HUES6 (cell line): Measurements from ENCODE around the gene CNOT4.
"Not testable (repeated sequence)": the region's sequence is repeated elsewhere in the genome, so short reads cannot be mapped to it uniquely, and the experiment has no call there.

Source experiments
- H3K27ac ChIP-seq: 2 replicates; pipeline ENCODE4 v1.7.0; 2013; ENCODE audit warnings: low read depth, mild to moderate bottlenecking, low read length, inconsistent platforms
- H3K27me3 ChIP-seq: 2 replicates; pipeline ENCODE4 v1.6.1; 2013; ENCODE audit warnings: low read length; ENCODE audit not compliant: control insufficient read depth, insufficient read depth
- H3K36me3 ChIP-seq: 2 replicates; pipeline ENCODE4 v1.6.1; 2013; ENCODE audit warnings: low read length; ENCODE audit not compliant: control insufficient read depth, insufficient read depth
- H3K4me1 ChIP-seq: 2 replicates; pipeline ENCODE4 v1.6.1; 2013; ENCODE audit warnings: low read length; ENCODE audit not compliant: control insufficient read depth, insufficient read depth
- H3K4me3 ChIP-seq: 2 replicates; pipeline ENCODE4 v1.5.1; 2013; ENCODE audit warnings: low read depth, low read length
- H3K9ac ChIP-seq: one replicate; pipeline ENCODE4 v1.6.1; 2013; ENCODE audit warnings: mild to moderate bottlenecking, low read length
- H3K9me3 ChIP-seq: 2 replicates; pipeline ENCODE4 v1.6.1; 2013; ENCODE audit warnings: low read depth, low read length; ENCODE audit not compliant: control insufficient read depth, insufficient read depth

CNOT4 gene

DNA sequence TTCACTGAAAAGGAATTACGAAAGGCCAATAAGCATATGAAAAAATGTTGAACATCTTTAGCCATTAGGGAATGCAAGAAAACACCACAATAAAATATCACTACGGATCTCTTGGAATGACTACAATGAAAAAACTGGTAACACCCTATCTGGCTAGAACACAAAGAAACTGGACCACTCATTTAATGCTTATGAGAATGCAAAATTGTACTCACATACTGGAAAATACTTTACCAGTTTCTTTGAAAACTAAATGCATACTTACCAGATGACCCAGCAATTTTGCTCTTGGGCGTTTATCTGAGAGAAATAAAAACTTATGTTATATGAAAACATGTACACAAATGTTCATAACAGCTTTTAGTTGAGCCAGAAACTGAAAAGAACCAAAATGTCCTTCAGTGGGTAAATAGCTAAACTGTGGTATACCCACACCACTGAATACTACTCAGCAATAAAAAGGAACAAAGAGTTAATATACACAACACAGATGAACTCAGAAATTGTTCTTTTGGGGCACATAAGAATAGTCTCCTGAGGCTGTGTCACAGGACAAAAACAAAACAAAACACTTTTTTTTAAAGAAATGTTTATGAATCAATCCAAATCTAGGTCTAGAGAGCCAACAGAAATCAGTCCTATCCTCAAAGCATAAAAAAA, 23.5 kb downstream of the CNOT4 start:
- H3K4me3 ChIP-seq, result no peak overlapping the region
- no peaks in the 10 kb centered on the region for H3K4me1 ChIP-seq
- no peaks in the 10 kb centered on the region for H3K36me3 ChIP-seq
- no peaks in the 10 kb centered on the region for H3K27me3 ChIP-seq
- H3K9me3 ChIP-seq, result no peaks in the 10 kb centered on the region
- no peak overlapping the region for H3K27ac ChIP-seq
- H3K9ac ChIP-seq, result no peak overlapping the region

DNA sequence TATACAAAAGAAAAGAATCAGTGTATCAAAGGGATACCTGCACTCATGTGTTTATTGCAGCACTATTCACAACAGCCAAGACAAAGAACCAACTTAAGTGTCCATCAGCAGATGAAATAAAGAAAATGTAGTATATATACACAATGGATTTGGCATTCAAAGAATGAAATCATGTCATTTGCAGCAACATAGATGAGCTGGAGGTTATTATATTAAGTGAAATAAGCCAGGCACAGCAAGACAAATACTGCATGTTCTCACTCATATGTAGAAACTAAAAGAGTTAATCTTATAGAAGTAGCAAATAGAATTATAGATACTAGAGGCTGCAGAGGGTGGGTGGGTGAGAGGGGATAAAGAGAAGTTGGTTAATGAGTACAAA, 28.3 kb downstream of the CNOT4 start:
- H3K9me3 ChIP-seq, result no peaks in the 10 kb centered on the region
- H3K36me3 ChIP-seq, result no peaks in the 10 kb centered on the region
- no peak overlapping the region for H3K4me3 ChIP-seq
- no peaks in the 10 kb centered on the region for H3K4me1 ChIP-seq
- no peaks in the 10 kb centered on the region for H3K27me3 ChIP-seq
- no peak overlapping the region for H3K9ac ChIP-seq
- H3K27ac ChIP-seq, result no peak overlapping the region

DNA sequence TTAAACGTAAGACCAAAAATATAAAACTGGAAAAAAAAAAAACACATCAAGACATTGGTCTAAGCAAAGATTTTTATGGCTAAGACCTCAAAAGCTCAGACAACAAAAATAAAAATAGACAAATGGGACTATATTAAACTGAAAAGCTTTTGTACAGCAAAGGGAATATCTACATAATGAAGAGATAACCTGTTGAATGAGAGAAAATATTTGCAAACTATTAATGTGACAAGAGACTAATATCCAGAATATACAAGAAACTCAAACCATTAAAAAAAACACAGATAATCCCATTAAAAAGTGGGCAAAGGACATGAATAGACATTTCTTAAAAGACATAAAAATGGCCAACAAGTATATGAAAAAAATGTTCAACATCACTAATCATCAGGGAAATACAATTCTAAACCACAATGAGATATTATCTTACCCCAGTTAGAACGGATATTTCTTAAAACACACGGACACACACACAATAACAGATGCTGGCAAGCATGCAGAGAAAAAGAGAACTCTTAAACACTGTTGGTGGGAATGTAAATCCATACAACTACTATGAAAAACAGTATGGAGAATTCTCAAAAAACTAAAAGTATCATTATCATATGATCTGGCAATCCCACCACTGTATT, 28.8 kb downstream of the CNOT4 start:
- Histone ChIP-seq H3K9me3 (no peaks in the 10 kb centered on the region), H3K27ac (no peak overlapping the region), H3K4me1 (no peaks in the 10 kb centered on the region), H3K36me3 (no peaks in the 10 kb centered on the region), H3K4me3 (no peak overlapping the region), H3K9ac (no peak overlapping the region), H3K27me3 (no peaks in the 10 kb centered on the region)

DNA sequence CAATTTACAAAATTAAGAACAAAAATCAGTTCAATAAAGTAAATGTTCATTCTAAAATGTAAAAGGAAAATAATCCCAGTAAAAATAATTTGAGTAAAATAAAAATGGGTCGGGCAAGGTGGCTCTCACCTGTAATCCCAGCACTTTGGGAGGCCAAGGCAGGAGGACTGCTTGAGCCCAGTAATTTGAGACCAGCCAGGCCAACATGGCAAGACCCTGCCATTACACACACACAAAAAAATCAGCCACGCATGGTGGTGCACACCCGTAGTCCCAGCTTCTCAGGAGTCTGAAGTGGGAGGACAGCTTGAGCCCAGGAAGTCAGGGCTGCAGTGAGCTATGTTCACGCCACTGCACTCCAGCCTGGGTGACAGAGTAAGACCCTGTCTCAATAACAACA, 34.4 kb downstream of the CNOT4 start:
- H3K9ac ChIP-seq, result no peak overlapping the region
- H3K36me3 ChIP-seq, result no peaks in the 10 kb centered on the region
- no peaks in the 10 kb centered on the region for H3K9me3 ChIP-seq
- no peak overlapping the region for H3K27ac ChIP-seq
- H3K27me3 ChIP-seq, result no peaks in the 10 kb centered on the region
- no peak overlapping the region for H3K4me3 ChIP-seq
- H3K4me1 ChIP-seq, result no peaks in the 10 kb centered on the region

- not testable (repeated sequence) for H3K36me3 ChIP-seq, H3K4me1 ChIP-seq, H3K27ac ChIP-seq, H3K27me3 ChIP-seq, H3K4me3 ChIP-seq, H3K9me3 ChIP-seq, H3K9ac ChIP-seq
Observed at GRCh38 chr7:135469705-135470104, 40.2 kb downstream of the CNOT4 start.

- H3K36me3 ChIP-seq, result no peaks in the 10 kb centered on the region
- no peak overlapping the region for H3K9ac ChIP-seq
- H3K9me3 ChIP-seq, result no peaks in the 10 kb centered on the region
- no peak overlapping the region for H3K27ac ChIP-seq
- no peak overlapping the region for H3K4me3 ChIP-seq
- no peaks in the 10 kb centered on the region for H3K27me3 ChIP-seq
- H3K4me1 ChIP-seq, result no peaks in the 10 kb centered on the region
Observed at GRCh38 chr7:135467207-135467711, 42.6 kb downstream of the CNOT4 start.

DNA sequence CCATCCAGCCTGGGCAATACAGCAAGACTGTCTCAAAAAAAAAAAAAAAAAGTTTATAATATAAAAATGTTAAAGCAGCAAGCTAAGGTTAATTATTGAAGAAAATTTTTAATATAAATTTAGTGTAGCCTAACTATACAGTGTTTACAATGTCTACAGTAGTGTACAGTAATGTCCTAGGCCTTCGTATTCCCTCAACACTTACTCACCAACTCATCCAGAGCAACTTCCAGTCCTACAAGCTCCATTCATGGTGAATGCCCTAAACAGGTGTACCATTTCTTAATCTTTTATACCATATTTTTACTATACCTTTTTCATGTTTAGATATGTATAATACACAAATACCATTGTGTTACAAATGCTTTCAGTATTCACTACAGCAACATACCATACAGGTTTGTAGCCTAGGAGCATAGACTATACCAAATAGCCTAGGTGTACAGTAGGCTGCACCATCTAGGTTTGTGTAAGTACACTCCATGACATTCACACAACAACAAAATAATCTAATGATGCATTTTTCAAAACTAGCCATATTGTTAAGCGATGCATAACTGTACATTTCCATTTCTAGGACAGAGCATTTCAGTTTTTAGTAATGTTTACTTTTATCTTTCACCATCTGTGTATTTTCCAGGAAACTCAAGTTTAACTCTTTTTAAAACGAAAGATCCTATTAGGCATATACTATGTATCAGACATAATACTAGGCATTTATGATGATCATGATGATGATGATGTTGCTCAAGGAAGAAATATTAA, 43.3 kb downstream of the CNOT4 start:
- Histone ChIP-seq H3K36me3 (no peaks in the 10 kb centered on the region), H3K27me3 (no peaks in the 10 kb centered on the region), H3K27ac (no peak overlapping the region), H3K4me1 (no peaks in the 10 kb centered on the region), H3K4me3 (no peak overlapping the region), H3K9ac (no peak overlapping the region), H3K9me3 (no peaks in the 10 kb centered on the region)

DNA sequence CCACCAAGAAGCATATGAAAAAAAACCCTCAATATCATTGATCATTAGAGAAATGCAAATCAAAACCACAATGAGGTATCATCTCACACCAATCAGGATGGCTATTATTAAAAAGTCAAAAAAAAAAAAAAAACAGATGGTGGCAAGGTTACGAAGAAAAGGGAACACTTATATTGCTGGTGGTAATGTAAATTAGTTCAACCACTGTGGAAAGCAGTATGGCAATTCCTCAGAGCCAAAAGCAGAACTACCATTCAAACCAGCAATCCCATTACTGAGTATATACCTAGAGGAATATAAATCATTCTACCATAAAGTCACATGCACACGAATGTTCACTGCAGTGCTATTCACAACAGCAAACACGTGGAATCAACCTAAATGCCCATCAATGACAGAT, 46.0 kb downstream of the CNOT4 start:
- Histone ChIP-seq H3K27me3 (no peaks in the 10 kb centered on the region), H3K9ac (no peak overlapping the region), H3K9me3 (no peaks in the 10 kb centered on the region), H3K4me1 (0 out of 2 replicates have a peak, but pooled peaks cover 2% of the 10 kb centered on the region), H3K36me3 (no peaks in the 10 kb centered on the region), H3K27ac (no peak overlapping the region), H3K4me3 (no peak overlapping the region)

- Histone ChIP-seq H3K27me3 (no peaks in the 10 kb centered on the region), H3K27ac (no peak overlapping the region), H3K36me3 (no peaks in the 10 kb centered on the region), H3K4me3 (no peak overlapping the region), H3K9me3 (no peaks in the 10 kb centered on the region), H3K4me1 (0 out of 2 replicates have a peak, but pooled peaks cover 2% of the 10 kb centered on the region), H3K9ac (no peak overlapping the region)
Observed at GRCh38 chr7:135459951-135460567, 49.8 kb downstream of the CNOT4 start.

- H3K27me3 ChIP-seq, result no peaks in the 10 kb centered on the region
- 0 out of 2 replicates have a peak, but pooled peaks cover 2% of the 10 kb centered on the region for H3K4me1 ChIP-seq
- H3K9ac ChIP-seq, result no peak overlapping the region
- H3K9me3 ChIP-seq, result no peaks in the 10 kb centered on the region
- H3K4me3 ChIP-seq, result no peak overlapping the region
- H3K36me3 ChIP-seq, result no peaks in the 10 kb centered on the region
- H3K27ac ChIP-seq, result no peak overlapping the region
Observed at GRCh38 chr7:135459076-135459475, 50.8 kb downstream of the CNOT4 start.

GRCh38 chr7:135454060-135454459, 55.8 kb downstream of the CNOT4 start:
- Histone ChIP-seq H3K27me3 (no peaks in the 10 kb centered on the region), H3K36me3 (no peaks in the 10 kb centered on the region), H3K4me3 (no peak overlapping the region), H3K4me1 (no peaks in the 10 kb centered on the region), H3K27ac (no peak overlapping the region), H3K9ac (no peak overlapping the region), H3K9me3 (no peaks in the 10 kb centered on the region)
